DMS 273 treated with DMSO at 0.1 percent for 48 hours (cell line): Measurements from ENCODE around the gene MPZL1.
"Not testable (repeated sequence)": the region's sequence is repeated elsewhere in the genome, so short reads cannot be mapped to it uniquely, and the experiment has no call there.

Experiments used
- DNase-seq: peaks from one replicate; lab custom pipeline; 2025; lab: John Stamatoyannopoulos, UW

Gene MPZL1

DNA sequence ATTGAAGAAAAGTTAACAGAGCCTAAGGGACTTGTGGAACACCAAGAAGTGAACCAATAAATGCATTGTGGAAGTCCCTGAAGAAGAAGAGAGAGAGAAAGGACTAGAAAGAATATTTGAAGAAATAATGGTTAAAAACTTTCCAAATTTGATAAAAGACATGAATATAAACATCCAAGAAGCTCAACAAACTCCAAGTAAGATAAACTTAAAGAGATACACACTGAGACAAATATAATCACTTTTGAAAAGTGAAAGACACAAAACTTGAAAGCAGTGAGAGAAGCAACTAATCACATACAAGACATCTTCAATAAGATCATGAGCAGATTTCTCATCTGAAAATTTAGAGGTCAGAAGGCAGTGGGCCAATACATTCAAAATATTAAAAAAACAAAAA is 91.2 kb downstream of the MPZL1 start:
- no peak for DNase-seq

GRCh38 chr1:167815650-167816049 is 93.9 kb downstream of the MPZL1 start:
- DNase-seq = no peak

GRCh38 chr1:167819849-167820683 is 98.3 kb downstream of the MPZL1 start:
- no peak for DNase-seq

- no peak for DNase-seq
Measured at GRCh38 chr1:167820684-167821355, 99.0 kb downstream of the MPZL1 start.

- DNase-seq = no peak
Measured at GRCh38 chr1:167821356-167821685, 99.5 kb downstream of the MPZL1 start.

- no peak for DNase-seq
Measured at GRCh38 chr1:167821969-167822685, 100.3 kb downstream of the MPZL1 start.

GRCh38 chr1:167824163-167824794 is 102.5 kb downstream of the MPZL1 start:
- DNase-seq = peak; percentile 71

- no peak for DNase-seq
Measured at GRCh38 chr1:167825419-167826079, 103.8 kb downstream of the MPZL1 start.

DNA sequence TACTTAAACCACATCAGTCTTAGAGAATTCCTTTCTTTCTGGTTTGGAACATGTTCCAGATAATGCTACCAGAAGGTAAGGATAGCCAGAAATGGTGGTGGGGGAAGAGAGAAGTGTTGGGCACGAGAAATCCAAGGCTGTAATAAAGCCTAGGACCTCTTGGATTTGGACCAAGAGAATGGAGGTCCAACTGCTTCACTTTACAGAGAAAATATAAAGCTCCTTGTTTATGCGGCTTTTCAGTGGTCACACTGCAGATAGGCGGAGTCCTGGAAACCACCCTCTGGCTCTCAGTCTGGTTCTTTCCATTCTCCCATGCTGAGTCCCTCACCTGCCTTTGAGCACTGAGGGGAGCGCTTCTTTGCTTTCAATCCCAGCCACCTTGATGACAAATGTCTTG is 104.3 kb downstream of the MPZL1 start:
- no peak for DNase-seq

DNA sequence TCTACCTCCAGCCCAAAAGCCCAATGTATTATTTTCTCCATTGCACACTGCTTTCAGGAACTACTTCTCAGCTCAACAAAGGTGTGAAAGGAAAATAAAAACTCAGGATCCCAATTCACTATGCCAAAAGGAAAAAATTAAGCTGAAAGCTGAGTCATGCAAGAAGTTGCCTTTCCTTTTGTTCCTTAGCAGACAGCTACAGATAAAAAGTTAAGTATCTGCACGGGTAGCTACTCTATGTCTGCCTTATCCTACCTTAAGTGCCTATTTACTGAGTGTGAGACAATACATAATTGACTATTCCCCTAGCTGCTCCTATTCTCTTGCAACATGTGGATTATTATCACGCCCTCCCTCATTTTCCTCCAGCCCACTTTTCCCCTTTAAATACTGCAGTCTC is 108.1 kb downstream of the MPZL1 start:
- DNase-seq = no peak

DNA sequence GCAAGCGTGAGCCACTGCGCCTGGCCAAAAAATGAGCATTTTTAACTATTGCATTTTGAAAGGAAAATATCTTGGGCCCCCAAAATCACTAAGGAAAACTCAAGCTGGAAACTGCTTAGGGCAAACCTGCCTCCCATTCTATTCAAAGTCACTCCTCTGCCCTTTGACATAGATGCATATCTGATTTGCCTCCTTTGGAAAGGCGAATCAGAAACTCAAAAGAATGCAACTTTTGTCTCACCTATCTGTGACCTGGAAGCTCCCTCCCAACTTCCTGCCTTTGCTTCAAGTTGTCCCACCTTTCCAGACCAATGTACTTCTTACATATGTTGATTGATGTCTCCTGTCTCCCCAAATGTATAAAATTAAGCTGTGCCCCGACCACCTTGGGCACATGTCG is 108.9 kb downstream of the MPZL1 start:
- DNase-seq = not testable (repeated sequence)

- no peak for DNase-seq
Measured at GRCh38 chr1:167832693-167833092, 110.9 kb downstream of the MPZL1 start.

- DNase-seq = no peak
Measured at GRCh38 chr1:167833904-167834303, 112.1 kb downstream of the MPZL1 start.

DNA sequence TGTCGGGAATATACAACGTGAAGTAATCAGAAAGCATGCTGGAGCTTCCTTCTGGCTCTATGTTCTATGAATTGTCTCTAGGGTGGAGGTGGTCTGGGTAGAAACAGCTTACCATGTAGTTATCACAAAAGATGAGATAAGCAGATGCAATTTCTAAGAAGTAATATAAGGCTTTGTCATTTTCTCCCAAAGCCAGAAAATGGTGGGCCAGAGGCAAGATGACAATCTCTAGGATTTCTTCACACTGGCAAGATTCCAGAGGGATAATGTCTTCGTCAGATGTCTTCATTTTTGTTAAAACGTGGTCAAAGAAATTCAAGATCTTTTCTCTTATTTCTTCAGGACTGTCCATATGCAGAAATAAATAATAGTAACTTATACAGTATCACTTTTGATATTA is 114.4 kb downstream of the MPZL1 start:
- no peak for DNase-seq

- DNase-seq = no peak
Measured at GRCh38 chr1:167837326-167837725, 115.5 kb downstream of the MPZL1 start.

GRCh38 chr1:167839009-167839408 is 117.2 kb downstream of the MPZL1 start:
- no peak for DNase-seq
